SK-N-SH treated with all-trans-retinoic acid at 6 μM for 48 hours (cell line): ENCODE results near the gene TPRG1.

ENCODE experiments used
- ESRRG ChIP-seq: fragments of 250-450 bp; sonication (Bioruptor Pico); IDR thresholded peaks from 2 replicates; pipeline ENCODE4 v1.6.1; 2021; ENCODE audit warnings: mild to moderate bottlenecking
- GLIS3 ChIP-seq: fragments of 250-450 bp; sonication (Bioruptor Pico); IDR thresholded peaks from 2 replicates; pipeline ENCODE4 v1.5.0; 2020; ENCODE audit warnings: mild to moderate bottlenecking, moderate library complexity
- PATZ1 ChIP-seq: fragments of 250-450 bp; sonication (Bioruptor Pico); IDR thresholded peaks from 2 replicates; pipeline ENCODE4 v1.8.0; 2020; ENCODE audit warnings: mild to moderate bottlenecking, moderate library complexity, borderline replicate concordance
- POU6F1 ChIP-seq: fragments of 250-450 bp; sonication (Bioruptor Pico); IDR thresholded peaks from 2 replicates; pipeline ENCODE4 v1.8.0; 2021; ENCODE audit warnings: low read depth, mild to moderate bottlenecking, moderate library complexity, borderline replicate concordance

- TF ChIP-seq GLIS3 (no peak), PATZ1 (CRISPR knock-in tag) (no peak), POU6F1 (CRISPR knock-in tag) (no peak), ESRRG (CRISPR knock-in tag) (no peak)
These were observed 178.0 kb downstream of the TPRG1 start for GRCh38 chr3:189349772-189350171.
